ENCODE data around the gene LRMDA. TPM values are rescaled to one million over a fixed set of nuclear protein-coding genes. Genes with fewer than 3 reads are reported as not detected.

The LRMDA gene
- total and polyA plus RNA-seq, 7 donors, result 1.0 to 5.7 (median 2.5) TPM

DNA sequence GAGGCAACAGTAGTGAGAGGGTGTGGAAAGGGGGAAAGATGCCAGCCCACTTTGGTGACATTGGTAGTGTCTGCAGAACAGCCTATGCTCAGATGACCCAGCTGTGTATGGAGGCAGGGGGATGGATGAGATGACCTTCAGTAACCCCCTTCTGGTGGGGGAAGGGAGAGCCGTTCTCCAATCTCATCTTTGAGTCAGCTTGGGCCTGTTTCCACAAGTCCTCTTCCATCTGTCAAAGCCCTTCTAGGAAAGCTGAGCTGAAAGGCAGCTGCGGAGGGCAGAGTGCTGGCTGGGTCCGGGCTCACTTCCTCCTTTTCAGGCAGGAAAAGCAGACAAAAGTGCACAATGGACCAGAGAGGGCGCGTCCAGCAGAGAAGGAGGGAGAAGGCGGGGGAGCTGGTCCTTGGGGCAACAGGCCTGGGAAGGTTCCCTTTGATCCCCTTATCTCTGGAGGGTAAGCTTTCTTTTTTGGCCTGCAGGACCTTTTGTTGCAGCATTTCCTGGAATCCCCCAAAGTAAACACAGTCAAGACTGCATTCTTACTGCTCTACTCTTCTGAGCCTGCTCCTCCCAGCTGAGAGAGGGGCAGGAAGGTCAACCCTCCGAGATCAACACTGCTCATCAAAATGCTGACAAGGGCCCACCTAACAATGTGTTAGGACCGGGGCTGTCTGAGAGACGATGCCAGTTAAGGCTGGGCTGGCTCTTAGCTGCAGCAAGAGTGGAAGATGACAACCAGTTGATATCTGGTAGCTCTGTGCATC, 1.2 kb upstream of the LRMDA start:
- no peak overlapping the region for H3K4me3 ChIP-seq
- 39 to 50% (median 47%) methylated on average over 9 of the region's 9 CpGs for WGBS, 3 donors
- intact Hi-C loops (cut with DNase I), result no loop called here

DNA sequence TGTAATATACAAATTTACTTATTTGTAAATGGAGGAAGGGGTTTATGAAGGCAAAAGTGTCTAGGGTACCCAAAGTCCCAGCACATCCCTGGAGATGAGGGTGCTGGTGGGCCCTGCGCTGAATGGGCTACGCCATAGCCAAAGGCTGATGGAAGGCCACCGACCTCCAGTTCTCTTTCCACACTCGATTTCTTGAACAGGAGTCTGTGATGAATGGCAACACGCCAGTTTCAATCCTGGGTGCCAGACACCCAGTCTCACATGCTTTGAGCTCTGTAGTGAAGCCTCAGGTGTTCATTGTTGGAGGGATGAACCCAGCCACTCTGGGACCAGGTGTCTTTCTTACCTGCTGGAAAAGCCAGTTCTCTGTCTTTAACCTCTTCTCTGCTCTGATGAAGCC, 752 bp downstream of the LRMDA start:
- peaks cover 0 to 33% (median 5%) of the 10 kb centered on the region in 3 donors for H3K27me3 ChIP-seq (ENCODE audit: insufficient read depth in 3 of 3, low read length in 2 of 3)
- no peaks in the 10 kb centered on the region for H3K4me1 ChIP-seq
- peak overlapping the region; percentile 70 for H3K4me3 ChIP-seq
- H3K9me3 ChIP-seq, result no peaks in the 10 kb centered on the region
- 74 to 81% (median 81%) methylated on average over 5 of the region's 5 CpGs for WGBS, 3 donors
- H3K36me3 ChIP-seq (ENCODE audit: insufficient read depth in 1 of 2, low read depth in 1 of 2), result no peaks in the 10 kb centered on the region
- intact Hi-C loops (cut with DNase I), result no loop called here
- no peak for ATAC-seq
- no peak for DNase-seq
- no peak overlapping the region for H3K27ac ChIP-seq
- TF ChIP-seq, protein P1, sequence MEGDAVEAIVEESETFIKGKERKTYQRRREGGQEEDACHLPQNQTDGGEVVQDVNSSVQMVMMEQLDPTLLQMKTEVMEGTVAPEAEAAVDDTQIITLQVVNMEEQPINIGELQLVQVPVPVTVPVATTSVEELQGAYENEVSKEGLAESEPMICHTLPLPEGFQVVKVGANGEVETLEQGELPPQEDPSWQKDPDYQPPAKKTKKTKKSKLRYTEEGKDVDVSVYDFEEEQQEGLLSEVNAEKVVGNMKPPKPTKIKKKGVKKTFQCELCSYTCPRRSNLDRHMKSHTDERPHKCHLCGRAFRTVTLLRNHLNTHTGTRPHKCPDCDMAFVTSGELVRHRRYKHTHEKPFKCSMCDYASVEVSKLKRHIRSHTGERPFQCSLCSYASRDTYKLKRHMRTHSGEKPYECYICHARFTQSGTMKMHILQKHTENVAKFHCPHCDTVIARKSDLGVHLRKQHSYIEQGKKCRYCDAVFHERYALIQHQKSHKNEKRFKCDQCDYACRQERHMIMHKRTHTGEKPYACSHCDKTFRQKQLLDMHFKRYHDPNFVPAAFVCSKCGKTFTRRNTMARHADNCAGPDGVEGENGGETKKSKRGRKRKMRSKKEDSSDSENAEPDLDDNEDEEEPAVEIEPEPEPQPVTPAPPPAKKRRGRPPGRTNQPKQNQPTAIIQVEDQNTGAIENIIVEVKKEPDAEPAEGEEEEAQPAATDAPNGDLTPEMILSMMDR (IDR thresholded peaks at IDR 0.05), result no peak

More for the DNA sequence above, 1.2 kb upstream of the LRMDA start:
- Histone ChIP-seq H3K9me3 (no peaks in the 10 kb centered on the region), H3K4me1 (no peaks in the 10 kb centered on the region), H3K36me3 (ENCODE audit: insufficient read depth in 1 of 2, low read depth in 1 of 2) (no peaks in the 10 kb centered on the region), H3K27me3 (ENCODE audit: insufficient read depth in 3 of 3, low read length in 2 of 3) (peaks cover 0 to 28% (median 5%) of the 10 kb centered on the region in 3 donors), H3K27ac (peak overlapping the region; percentile 36)
- ATAC-seq, result peak in 2 of 4 donors; percentile 23 to 60
- TF ChIP-seq, protein P1 (IDR thresholded peaks at IDR 0.05), result no peak
- DNase-seq, result peak; percentile 59 to 75

DNA sequence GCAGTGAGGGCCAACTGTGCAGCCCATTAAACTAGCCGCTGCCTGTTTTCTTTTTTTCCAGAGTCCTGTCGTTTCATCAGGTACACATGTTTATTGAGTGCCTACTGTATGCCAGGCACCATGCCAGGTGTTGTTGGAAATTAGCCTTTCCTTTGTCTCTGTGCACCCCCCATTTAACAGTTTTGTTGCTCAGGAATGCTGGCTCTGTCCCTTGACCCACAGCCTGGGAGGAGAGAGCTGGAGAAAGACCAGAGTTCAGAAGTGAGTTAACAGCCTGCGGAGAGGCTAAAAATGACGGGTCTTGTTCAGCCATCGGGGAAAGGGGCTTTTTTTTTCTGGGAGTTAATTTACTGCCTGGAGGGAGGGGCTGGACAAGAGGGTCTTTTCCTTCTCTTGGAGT, 1.3 kb downstream of the LRMDA start:
- Histone ChIP-seq H3K4me1 (no peaks in the 10 kb centered on the region), H3K9me3 (no peaks in the 10 kb centered on the region), H3K27me3 (ENCODE audit: insufficient read depth in 3 of 3, low read length in 2 of 3) (peaks cover 0 to 36% (median 5%) of the 10 kb centered on the region in 3 donors), H3K4me3 (no peak overlapping the region), H3K27ac (no peak overlapping the region), H3K36me3 (ENCODE audit: insufficient read depth in 1 of 2, low read depth in 1 of 2) (no peaks in the 10 kb centered on the region)
- intact Hi-C loops (cut with DNase I), result no loop called here
- 67 to 74% (median 69%) methylated on average over 5 of the region's 5 CpGs for WGBS, 3 donors
- ATAC-seq, result no peak
- TF ChIP-seq, protein P1 (IDR thresholded peaks at IDR 0.05), result no peak
- no peak for DNase-seq

DNA sequence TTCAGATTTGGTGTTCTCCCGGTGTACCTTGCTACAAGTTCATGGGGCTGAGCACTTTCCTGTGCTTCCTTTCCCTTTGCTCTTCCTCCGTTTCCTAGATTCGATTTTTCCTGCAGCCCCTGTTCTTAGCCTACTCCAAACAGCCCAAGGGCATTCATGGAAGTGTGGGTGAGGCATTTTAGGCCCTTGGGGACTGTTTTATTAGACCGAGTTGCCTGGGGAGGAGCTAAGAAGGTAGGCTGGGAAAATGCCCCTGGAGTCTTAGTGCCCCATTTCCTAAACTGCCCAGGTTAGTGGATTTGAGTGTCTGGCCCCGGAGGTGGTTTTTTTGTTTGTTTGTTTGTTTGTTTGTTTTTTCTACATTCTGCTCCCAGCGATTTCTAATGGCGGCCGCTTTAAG, 1.8 kb downstream of the LRMDA start:
- Histone ChIP-seq H3K4me1 (no peaks in the 10 kb centered on the region), H3K4me3 (no peak overlapping the region), H3K27me3 (ENCODE audit: insufficient read depth in 3 of 3, low read length in 2 of 3) (peaks cover 0 to 33% (median 5%) of the 10 kb centered on the region in 3 donors), H3K36me3 (ENCODE audit: insufficient read depth in 1 of 2, low read depth in 1 of 2) (no peaks in the 10 kb centered on the region), H3K27ac (no peak overlapping the region), H3K9me3 (no peaks in the 10 kb centered on the region)
- TF ChIP-seq, protein P1 (IDR thresholded peaks at IDR 0.05), result no peak
- WGBS, 3 donors, result 68 to 69% (median 69%) methylated on average over 8 of the region's 8 CpGs
- ATAC-seq, result no peak
- intact Hi-C loops (cut with DNase I), result no loop called here
- DNase-seq, result no peak
